ENCODE results near the gene COPS4. TPM values are rescaled to one million over a fixed set of nuclear protein-coding genes. Genes with fewer than 3 reads are reported as not detected.
"Not testable (repeated sequence)": the region's sequence is repeated elsewhere in the genome, so short reads cannot be mapped to it uniquely, and the experiment has no call there.

COPS4 gene
- total RNA-seq, 1 experiment from 2014 or later, result 58.3 TPM

DNA sequence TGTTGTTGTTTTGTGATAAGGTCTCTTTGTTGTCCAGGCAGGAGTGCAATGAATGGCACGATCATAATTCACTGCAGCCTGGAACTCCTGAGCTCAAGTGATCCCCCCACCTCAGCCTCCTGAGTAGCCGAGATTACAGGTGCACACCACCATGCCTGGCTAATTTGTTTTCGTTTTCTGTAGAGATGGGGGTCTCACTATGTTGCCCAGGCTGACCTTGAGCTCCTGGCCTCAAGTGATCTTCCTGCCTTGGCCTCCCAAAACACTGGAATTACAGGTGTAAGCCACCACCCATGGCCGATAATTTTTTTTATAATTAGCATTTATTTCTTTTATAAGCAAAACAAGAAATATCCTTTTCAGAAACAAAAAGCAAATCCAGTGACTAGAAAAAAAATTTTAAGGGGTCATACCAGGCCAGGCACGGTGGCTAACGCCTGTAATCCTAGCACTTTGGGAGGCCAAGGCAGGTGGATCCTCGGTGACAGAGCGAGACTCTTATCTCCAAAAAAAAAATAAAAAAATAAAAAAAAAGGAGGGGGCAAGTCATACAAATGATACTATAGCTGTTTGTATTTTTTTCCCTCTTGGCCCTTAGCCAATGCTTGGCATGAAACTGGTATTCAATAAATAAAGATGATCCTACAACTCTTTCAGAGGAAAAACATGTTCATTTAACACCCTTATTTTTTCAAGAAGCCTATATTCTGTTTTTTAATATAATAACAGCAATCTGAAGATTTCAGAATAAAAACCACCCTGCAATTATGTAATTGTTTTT is 76.2 kb downstream of the COPS4 start:
- H2AFZ ChIP-seq (ENCODE audit: low read length), result peak overlapping the region; percentile 94; the same call in 1 of the 2 replicates
- CTCF ChIA-PET, result interaction anchor here (1.0 kb wide), 1 partner anchor 16 kb away, joined by 3 read pairs; no protein-coding TSS in a partner anchor
- intact Hi-C loops (cut with micrococcal nuclease), result loop anchor here (1.0 to 5.0 kb wide), 2 partner anchors 39 to 144 kb away; no protein-coding TSS in a partner anchor
- H3F3A ChIP-seq (ENCODE audit: low read length, unreplicated experiment), result peaks cover 4% of the 10 kb centered on the region
- H3K36me3 ChIP-seq (ENCODE audit: low read depth, low read length), result no peaks in the 10 kb centered on the region
- H3K9me2 ChIP-seq (replicated peaks; ENCODE audit: low read length), result no peaks in the 10 kb centered on the region
- DNase-seq (no peak), ATAC-seq (no peak)
- BruUV-seq (replicated peaks), result no TSS peak
- H3K9ac ChIP-seq (ENCODE audit: low read length), result no peak overlapping the region
- H3K9me3 ChIP-seq (ENCODE audit: low read length), result no peaks in the 10 kb centered on the region
- no peaks in the 10 kb centered on the region for H4K20me1 ChIP-seq (ENCODE audit: low read length)
- TF ChIP-seq, protein P1, sequence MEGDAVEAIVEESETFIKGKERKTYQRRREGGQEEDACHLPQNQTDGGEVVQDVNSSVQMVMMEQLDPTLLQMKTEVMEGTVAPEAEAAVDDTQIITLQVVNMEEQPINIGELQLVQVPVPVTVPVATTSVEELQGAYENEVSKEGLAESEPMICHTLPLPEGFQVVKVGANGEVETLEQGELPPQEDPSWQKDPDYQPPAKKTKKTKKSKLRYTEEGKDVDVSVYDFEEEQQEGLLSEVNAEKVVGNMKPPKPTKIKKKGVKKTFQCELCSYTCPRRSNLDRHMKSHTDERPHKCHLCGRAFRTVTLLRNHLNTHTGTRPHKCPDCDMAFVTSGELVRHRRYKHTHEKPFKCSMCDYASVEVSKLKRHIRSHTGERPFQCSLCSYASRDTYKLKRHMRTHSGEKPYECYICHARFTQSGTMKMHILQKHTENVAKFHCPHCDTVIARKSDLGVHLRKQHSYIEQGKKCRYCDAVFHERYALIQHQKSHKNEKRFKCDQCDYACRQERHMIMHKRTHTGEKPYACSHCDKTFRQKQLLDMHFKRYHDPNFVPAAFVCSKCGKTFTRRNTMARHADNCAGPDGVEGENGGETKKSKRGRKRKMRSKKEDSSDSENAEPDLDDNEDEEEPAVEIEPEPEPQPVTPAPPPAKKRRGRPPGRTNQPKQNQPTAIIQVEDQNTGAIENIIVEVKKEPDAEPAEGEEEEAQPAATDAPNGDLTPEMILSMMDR (conservative IDR thresholded peaks at IDR 0.05; ENCODE audit: low read depth, low read length), result no peak
- TF ChIP-seq EZH2 (IDR thresholded peaks at IDR 0.05; ENCODE audit: low read length, unreplicated experiment) (no peak), EZH2phosphoT487 (IDR thresholded peaks at IDR 0.05; ENCODE audit: borderline replicate concordance, low read length) (no peak)
- H3K27ac ChIP-seq (ENCODE audit: low read length), result no peak overlapping the region
- peak overlapping the region; percentile 93 for H3K4me2 ChIP-seq (ENCODE audit: low read length)
- H3K4me1 ChIP-seq (ENCODE audit: insufficient read depth, low read length), result peaks cover 24% of the 10 kb centered on the region
- no peaks in the 10 kb centered on the region for H3K27me3 ChIP-seq (ENCODE audit: low read length)
- POLR2A ChIA-PET (ENCODE audit: unreplicated experiment), result no interaction called here
- H3K4me3 ChIP-seq (ENCODE audit: low read length), result no peak overlapping the region; the same call in 1 of the 2 replicates
- H3K79me2 ChIP-seq (ENCODE audit: low read length), result no peaks in the 10 kb centered on the region

DNA sequence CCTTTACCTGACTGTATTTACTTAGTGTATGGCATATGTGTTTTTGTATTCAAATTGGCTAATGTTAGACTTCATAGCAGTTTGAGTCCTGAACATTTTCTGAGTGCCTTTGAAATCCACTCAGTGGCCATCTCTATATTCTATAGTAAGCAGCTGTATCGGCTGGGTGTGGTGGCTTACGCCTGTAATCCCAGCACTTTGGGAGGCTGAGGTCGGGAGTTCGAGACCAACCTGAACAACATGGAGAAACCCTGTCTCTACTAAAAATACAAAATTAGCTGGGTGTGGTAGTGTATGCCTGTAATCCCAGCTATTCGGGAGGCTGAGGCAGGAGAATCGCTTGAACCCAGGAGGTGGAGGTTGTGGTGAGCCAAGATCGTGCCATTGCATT is 76.8 kb downstream of the COPS4 start:
- H3K4me2 ChIP-seq (ENCODE audit: low read length); BruUV-seq (replicated peaks); H3K9ac ChIP-seq (ENCODE audit: low read length); CTCF ChIA-PET; POLR2A ChIA-PET (ENCODE audit: unreplicated experiment); H3K9me2 ChIP-seq (replicated peaks; ENCODE audit: low read length); ATAC-seq; H3K36me3 ChIP-seq (ENCODE audit: low read depth, low read length); H3K79me2 ChIP-seq (ENCODE audit: low read length); DNase-seq; H2AFZ ChIP-seq (ENCODE audit: low read length); H3K27ac ChIP-seq (ENCODE audit: low read length); H3K9me3 ChIP-seq (ENCODE audit: low read length); H4K20me1 ChIP-seq (ENCODE audit: low read length); H3K4me3 ChIP-seq (ENCODE audit: low read length); H3F3A ChIP-seq (ENCODE audit: low read length, unreplicated experiment); H3K27me3 ChIP-seq (ENCODE audit: low read length): not testable (repeated sequence)
- H3K4me1 ChIP-seq (ENCODE audit: insufficient read depth, low read length), result peaks cover 24% of the 10 kb centered on the region
- intact Hi-C loops (cut with micrococcal nuclease), result loop anchor here (5.0 kb wide), 1 partner anchor 39 kb away; no protein-coding TSS in a partner anchor

DNA sequence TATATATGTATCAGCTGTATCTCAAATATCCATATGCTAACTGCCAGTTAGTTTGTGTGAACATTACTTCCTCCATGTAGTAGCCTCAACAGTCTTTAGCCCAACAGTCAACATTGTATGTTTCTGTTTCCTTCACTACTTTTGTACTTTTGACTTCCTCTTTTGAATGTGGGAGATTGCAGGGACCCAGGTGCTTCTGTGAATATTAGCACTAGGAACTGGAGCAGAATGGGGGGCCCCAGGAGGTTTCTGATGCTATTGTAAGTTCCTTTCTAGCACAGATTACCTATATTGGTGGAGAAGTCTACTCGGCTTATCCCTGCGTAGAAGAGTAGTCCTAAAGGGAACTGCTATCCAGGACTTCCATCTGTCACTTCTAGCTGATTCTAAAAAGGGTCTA is 77.2 kb downstream of the COPS4 start:
- Histone ChIP-seq H3F3A (ENCODE audit: low read length, unreplicated experiment) (peaks cover 4% of the 10 kb centered on the region), H3K79me2 (ENCODE audit: low read length) (no peaks in the 10 kb centered on the region), H3K27me3 (ENCODE audit: low read length) (no peaks in the 10 kb centered on the region), H3K9me3 (ENCODE audit: low read length) (no peaks in the 10 kb centered on the region), H3K9ac (ENCODE audit: low read length) (no peak overlapping the region), H3K9me2 (replicated peaks; ENCODE audit: low read length) (no peaks in the 10 kb centered on the region), H2AFZ (ENCODE audit: low read length) (no peak overlapping the region), H3K4me2 (ENCODE audit: low read length) (no peak overlapping the region), H4K20me1 (ENCODE audit: low read length) (no peaks in the 10 kb centered on the region), H3K36me3 (ENCODE audit: low read depth, low read length) (no peaks in the 10 kb centered on the region), H3K4me3 (ENCODE audit: low read length) (no peak overlapping the region), H3K4me1 (ENCODE audit: insufficient read depth, low read length) (peaks cover 24% of the 10 kb centered on the region), H3K27ac (ENCODE audit: low read length) (no peak overlapping the region)
- TF ChIP-seq EZH2phosphoT487 (IDR thresholded peaks at IDR 0.05; ENCODE audit: borderline replicate concordance, low read length), result no peak
- no peak for TF ChIP-seq EZH2 (IDR thresholded peaks at IDR 0.05; ENCODE audit: low read length, unreplicated experiment)
- TF ChIP-seq, protein P1 (conservative IDR thresholded peaks at IDR 0.05; ENCODE audit: low read depth, low read length), result no peak
- ATAC-seq (no peak), DNase-seq (no peak)
- intact Hi-C loops (cut with micrococcal nuclease), result loop anchor here (5.0 kb wide), 1 partner anchor 40 kb away; no protein-coding TSS in a partner anchor
- CTCF ChIA-PET, result no interaction called here
- POLR2A ChIA-PET (ENCODE audit: unreplicated experiment), result no interaction called here
- no TSS peak for BruUV-seq (replicated peaks)
